Muscle of back (tissue), 11 donors: ENCODE data around the gene TSHZ3. TPM values are rescaled to one million over a fixed set of nuclear protein-coding genes. Genes with fewer than 3 reads are reported as not detected.

Experiments used
- DNase-seq, 3 donors: peaks; one replicate each; pipeline versions ENCODE4 v3.0.0 to v3.0.0-alpha.2; 2013
- polyA plus RNA-seq, 10 donors: library from polyadenylated mRNA; unstranded; fragments of 120-200 nt; gene quantifications; one replicate each; pipeline ENCODE4 v1.2.1, GENCODE V29; 2013; ENCODE audit not compliant: insufficient read length in 10 of 10

TSHZ3 gene
- polyA plus RNA-seq, 10 donors: 13.7 to 18.5 (median 15.9) TPM

GRCh38 chr19:31340042-31341025, 8.9 kb downstream of the TSHZ3 start:
- DNase-seq: peak in 2 of 3 donors; percentile 67 to 89

DNA sequence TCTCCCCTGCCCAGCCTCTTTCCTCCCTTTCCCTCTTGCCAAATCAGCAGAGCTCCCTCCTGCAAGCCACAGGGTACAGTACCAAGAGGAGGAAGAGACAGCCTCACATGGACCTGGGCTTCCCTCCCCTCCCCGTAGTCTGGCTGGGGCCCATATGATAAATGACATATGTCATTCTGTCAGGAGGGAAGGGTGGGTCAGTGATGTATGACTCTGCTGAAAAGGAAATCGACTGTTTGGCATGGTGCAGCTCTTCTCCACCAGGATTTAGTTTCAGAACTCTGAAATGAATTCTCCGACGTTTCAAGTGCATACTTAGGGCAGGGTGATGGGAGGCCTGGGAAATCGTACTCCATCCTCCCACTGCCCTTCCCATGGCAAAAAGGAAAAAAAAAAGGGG, 9.8 kb downstream of the TSHZ3 start:
- no peak for DNase-seq

DNA sequence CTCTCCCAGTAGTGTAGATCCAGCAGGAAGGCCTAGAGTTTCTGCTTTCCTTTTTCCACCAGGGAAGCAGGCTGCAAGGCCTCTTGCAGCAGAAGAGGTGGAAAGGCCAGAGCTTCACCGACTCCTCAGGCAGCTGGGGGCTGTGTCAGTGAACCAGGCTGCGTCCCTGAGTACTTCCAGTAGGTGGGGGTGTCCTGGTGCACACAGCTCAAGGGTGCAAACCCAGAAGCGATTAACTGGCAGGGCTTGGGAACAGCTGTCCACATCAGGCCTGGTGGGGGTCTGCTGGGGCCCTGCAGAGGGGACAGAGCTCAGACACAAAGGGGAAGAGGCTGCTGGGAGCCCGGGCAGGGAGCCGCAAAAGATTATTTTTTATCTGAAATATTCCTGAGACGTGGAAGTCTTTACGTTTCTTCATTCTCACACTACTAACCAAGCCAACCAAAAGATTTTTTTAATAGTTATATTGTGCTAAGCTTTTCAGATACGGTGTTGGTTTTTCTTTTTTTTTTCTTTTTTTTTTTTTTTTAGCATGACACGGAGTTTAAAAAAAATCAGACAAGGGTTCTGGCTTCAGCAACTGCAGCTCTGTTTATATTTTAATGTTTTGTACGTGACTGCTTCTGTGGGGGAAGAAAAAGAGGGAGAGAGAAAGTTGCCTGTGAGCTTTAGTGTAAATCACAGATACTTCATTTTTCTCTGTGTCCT, 11.0 kb downstream of the TSHZ3 start:
- peak in 2 of 3 donors; percentile 66 to 88 for DNase-seq

GRCh38 chr19:31337008-31337914, 12.0 kb downstream of the TSHZ3 start:
- DNase-seq: no peak

DNA sequence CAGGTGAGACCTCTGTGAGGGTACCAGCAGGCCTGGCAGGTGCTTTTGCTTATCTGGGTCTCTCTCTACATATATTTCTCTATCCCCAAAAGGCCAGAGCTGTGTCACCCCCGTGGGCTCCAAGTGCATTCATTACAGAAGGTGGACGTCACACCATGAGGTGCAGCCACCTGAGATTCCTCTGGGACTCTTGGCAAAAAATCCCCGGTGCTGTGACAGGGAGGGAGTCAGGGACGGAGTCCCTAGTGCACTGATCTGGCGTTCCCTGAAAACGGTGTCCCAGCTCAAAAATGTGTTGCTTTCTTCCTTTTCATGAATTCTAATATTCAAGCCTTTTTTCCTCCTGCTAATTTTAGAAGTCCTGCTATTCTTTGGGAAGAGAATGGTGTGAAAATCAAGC, 13.5 kb downstream of the TSHZ3 start:
- no peak for DNase-seq

GRCh38 chr19:31334849-31335624, 14.2 kb downstream of the TSHZ3 start:
- no peak for DNase-seq

DNA sequence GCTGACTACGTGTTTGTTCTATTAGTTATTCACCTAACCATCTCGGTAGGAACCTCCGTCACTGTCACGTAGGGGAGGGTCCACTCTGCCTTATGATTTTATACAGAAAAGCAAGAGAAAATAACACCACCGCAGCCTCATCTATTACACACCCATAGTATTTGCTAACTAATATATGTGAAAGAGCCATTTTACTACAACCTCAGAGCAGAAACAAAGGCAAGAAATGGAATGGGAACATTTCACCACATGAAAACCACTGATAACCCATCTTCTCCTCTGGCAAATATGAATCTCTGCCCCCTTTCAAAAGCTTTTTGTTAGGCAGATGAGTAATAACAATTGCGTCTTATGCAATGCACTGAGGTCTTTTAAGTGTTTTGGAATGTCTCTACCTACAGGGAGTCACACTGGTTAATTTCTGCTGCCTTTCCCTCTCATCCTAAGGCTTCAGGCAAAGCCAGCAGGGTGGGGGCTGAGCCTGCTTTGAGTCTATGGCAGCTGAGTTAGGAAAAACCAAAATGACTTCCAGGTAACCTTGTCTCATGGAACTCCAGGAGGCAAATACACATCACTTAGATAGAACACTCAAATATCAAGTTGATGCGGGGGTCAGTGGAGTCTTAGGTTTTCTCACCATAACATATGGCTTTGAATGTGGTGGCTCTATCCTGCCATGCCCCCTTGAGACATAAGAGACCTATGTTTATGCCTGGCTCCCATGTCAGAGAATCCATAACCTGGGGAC, 15.0 kb downstream of the TSHZ3 start:
- DNase-seq: no peak

- no peak for DNase-seq
These were observed 17.1 kb downstream of the TSHZ3 start for GRCh38 chr19:31332096-31332495.

DNA sequence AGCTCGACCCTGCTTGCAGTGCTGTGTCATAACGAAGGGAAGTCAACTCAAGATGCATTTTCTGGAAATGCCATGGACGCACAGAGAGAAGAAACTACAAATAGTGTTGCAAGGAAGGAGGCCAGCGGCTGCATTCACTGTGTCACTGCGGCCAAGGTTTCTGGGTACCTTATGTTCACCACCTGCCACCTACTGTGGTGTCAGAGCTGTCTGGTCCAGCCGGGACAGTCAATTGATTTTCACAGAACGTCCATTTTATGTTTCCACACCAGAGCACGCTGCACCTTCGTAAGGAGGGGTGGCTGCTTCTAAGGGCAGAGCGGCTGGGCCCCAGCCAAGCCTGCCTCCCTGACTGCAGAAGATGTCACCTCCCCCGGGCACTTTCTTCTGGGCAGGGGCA, 17.7 kb downstream of the TSHZ3 start:
- no peak for DNase-seq

DNA sequence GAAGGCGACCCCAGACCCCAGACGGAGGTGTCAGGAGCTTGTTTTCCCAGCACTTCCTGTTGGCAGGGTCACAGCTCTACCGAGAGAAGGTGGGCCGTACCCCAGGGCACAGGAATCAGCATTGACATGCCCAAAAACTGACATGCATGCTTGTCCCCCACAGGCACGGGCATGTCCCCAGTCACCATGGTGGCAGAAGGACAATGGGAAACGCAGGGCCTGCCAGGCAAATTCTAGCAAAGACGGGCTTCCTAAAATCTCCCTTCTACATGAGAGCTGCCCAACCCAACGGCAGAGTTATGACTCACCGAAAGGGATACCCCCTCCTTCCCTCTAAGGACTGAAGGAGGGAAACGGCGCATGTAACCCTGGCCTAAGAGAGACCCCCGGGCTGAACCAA, 18.5 kb downstream of the TSHZ3 start:
- DNase-seq: no peak

GRCh38 chr19:31330237-31330636, 19.0 kb downstream of the TSHZ3 start:
- no peak for DNase-seq

DNA sequence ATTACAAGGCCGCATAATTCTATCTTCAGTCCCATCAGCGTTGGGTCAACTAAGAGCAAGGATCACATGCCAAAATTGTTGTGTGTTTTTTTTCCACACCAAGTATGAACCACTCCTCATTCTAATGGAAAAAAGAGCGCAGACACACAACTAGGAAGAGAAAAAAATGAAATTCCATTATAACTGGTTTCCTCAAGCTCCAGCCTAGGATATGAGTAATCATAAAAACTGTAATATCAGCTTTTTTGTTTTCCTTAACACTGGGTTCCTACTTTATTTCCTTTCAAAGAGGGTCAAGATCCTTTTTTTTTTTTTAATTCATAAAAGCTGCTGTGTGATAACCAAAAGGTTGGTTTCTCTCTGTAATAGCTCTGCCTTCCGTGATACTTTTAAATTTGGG, 19.4 kb downstream of the TSHZ3 start:
- DNase-seq: no peak

GRCh38 chr19:31328238-31328637, 21.0 kb downstream of the TSHZ3 start:
- DNase-seq: no peak

DNA sequence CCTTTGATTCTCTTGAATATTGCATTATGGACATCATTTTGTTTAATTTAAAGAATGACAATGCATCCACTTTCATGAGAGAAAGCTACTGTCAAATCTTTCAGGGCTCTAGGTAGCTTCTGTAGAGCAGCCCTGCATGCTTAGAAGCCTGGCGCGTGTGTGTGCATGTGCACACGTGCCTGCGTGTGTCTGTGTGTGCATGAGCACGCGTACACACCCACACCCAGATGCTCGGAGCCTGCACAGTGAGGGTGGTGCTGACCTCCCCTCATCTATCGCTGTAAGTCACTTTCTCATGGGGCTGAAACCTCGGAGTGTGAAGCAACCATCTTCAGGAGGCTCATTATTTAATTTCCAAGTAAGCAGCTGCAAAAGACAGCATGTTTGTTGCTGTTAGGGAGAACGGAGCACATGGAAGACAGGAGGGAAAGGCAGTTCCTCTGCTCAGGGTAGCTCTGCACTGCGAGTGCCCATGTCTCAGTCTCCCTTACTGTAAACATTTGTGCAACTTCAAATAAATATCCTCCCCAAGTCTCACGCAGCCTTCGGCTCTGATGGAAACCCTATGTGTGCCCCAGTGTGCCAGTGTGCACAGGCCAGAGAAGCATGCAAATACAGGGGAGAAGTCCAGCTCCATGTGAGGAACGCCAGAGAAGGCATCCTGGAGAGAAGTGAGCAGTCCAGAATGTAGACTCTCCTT, 22.8 kb downstream of the TSHZ3 start:
- DNase-seq: no peak

GRCh38 chr19:31325342-31325741, 23.9 kb downstream of the TSHZ3 start:
- DNase-seq: no peak

- DNase-seq: peak in 1 of 3 donors; percentile 52
These were observed 29.8 kb downstream of the TSHZ3 start for GRCh38 chr19:31319465-31319864.

DNA sequence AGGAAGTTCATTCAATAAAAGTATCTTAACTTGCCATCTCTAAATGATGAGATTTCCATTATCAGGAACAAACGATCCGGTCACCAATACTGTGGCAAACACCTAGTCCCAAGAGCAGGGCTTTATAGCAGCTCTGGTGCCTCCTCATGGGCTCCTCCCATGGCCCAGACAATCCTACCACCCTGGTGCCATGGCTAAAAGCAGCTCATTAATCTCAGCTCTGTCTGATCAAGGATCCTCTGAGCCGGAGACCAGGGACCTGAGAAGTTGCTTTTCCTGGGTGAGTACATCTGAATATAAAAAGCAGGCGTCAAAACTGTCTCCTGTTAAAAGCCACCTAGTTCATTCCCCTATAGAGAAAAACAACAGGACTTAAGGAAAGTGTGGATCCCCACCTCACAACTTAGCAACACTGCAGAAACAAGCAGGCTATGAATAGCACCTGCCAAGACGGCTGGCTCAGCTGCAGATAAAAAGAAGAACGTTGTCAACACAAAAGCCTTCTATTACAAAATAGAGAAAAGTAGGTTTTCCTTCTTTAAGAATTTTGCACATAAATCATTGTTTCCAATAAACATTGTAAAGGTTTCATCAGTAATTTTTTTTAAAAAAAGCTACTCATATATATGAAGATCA, 30.3 kb downstream of the TSHZ3 start:
- DNase-seq: peak in 1 of 3 donors; percentile 58

DNA sequence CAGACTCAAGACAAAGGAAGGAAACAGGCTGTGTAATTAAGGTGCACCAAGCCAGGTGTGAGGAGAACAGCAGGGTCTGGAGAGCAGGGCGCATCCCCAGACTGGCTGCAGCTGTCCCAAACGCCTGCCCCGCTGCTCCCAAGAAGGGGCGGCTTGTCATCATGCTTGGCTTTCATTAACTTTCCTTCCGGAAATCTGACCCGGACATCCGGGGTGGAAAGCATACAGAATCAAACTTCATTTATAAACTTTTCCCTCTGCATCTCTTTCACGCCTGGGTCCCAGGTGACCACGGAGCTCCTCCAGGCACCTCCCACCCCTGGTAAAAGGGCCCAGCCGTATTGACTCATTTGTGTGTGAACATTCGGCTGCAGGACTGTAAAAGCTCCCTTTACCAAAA, 31.7 kb downstream of the TSHZ3 start:
- DNase-seq: no peak

DNA sequence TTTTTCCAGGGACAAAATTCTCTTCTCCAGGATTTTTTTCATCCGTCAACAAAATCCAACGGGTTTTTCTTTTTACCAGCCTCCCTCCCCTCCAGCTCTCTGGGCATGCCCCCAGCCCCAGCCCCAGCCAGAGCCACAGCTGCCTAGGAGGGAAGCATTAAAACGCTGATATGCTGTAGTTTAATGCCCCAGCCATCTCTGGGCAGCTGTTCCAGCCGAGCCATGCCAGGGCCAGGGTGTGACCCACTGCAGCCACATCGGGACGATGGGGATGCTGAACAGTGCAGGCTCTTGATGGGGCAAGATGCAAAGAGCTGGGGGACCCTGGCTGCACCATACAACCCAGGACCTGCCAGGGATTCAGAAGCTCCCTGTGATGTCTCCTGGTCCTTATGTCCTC, 32.1 kb downstream of the TSHZ3 start:
- peak in 2 of 3 donors; percentile 21 to 70 for DNase-seq
